CD14-positive monocyte (primary cell): ENCODE measurements around the gene HMX1. TPM values are rescaled to one million over a fixed set of nuclear protein-coding genes. Genes with fewer than 3 reads are reported as not detected.

Experiments
- DNase-seq, 3 donors: peaks; one replicate each; pipeline ENCODE4 v3.0.0-alpha.2; 2011 to 2022
- H2AFZ ChIP-seq: 2 replicates; pipeline ENCODE4 v1.6.0; 2012; ENCODE audit warnings: mild to moderate bottlenecking, low read depth, low read length, inconsistent platforms; ENCODE audit not compliant: insufficient read depth, poor library complexity, severe bottlenecking
- H3K27ac ChIP-seq, 2 donors: 1 replicate in 1 of 2; 2 replicates in 1 of 2; pipeline ENCODE4 v1.5.1; 2012 to 2013; ENCODE audit warnings: low read length in 2 of 2, control low read depth in 1 of 2, inconsistent platforms in 1 of 2, low read depth in 1 of 2, mild to moderate bottlenecking in 1 of 2
- H3K27me3 ChIP-seq, 2 donors: one replicate each; pipeline versions ENCODE4 v1.6.0 to v1.6.1; 2011 to 2013; ENCODE audit warnings: low read length in 2 of 2; ENCODE audit not compliant: control insufficient read depth in 2 of 2, insufficient read depth in 2 of 2
- H3K36me3 ChIP-seq, 2 donors: replicated peaks in 1 of 2; 1 replicate in 1 of 2; 2 replicates in 1 of 2; pipeline versions ENCODE4 v1.5.1 to v1.6.1; 2012 to 2013; ENCODE audit warnings: low read length in 2 of 2, control low read depth in 1 of 2, inconsistent platforms in 1 of 2, mild to moderate bottlenecking in 1 of 2; ENCODE audit not compliant: insufficient read depth in 2 of 2, control insufficient read depth in 1 of 2
- H3K4me1 ChIP-seq, 2 donors: 1 replicate in 1 of 2; 2 replicates in 1 of 2; pipeline versions ENCODE4 v1.5.1 to v1.6.1; 2012 to 2013; ENCODE audit warnings: low read length in 2 of 2, control low read depth in 1 of 2, inconsistent platforms in 1 of 2, mild to moderate bottlenecking in 1 of 2, moderate library complexity in 1 of 2; ENCODE audit not compliant: insufficient read depth in 2 of 2, control insufficient read depth in 1 of 2
- H3K4me2 ChIP-seq: replicated peaks from 2 replicates; pipeline ENCODE3; 2012; ENCODE audit warnings: low read length, moderate library complexity, mild to moderate bottlenecking; ENCODE audit not compliant: poor library complexity, severe bottlenecking; ENCODE audit errors: extremely low read depth
- H3K4me3 ChIP-seq, 3 experiments: fragments of 200-600 bp in 1 of 3; sonication (generic) in 1 of 3; replicated peaks in 1 of 3; 1 replicate in 2 of 3; 2 replicates in 1 of 3; pipeline ENCODE4 v1.5.1; 2011 to 2013; ENCODE audit warnings: low read length in 3 of 3, mild to moderate bottlenecking in 3 of 3, control low read depth in 2 of 3, low read depth in 2 of 3, inconsistent platforms in 1 of 3, moderate library complexity in 1 of 3
- H3K79me2 ChIP-seq: 2 replicates; pipeline ENCODE4 v1.6.0; 2012; ENCODE audit warnings: mild to moderate bottlenecking, control low read depth, inconsistent platforms, low read length, moderate library complexity; ENCODE audit not compliant: insufficient read depth
- H3K9ac ChIP-seq: 2 replicates; pipeline ENCODE4 v1.6.0; 2017; ENCODE audit warnings: low read length, mild to moderate bottlenecking; ENCODE audit not compliant: insufficient read depth, poor library complexity, severe bottlenecking
- H3K9me3 ChIP-seq, 2 donors: replicated peaks in 1 of 2; 1 replicate in 1 of 2; 2 replicates in 1 of 2; pipeline versions ENCODE4 v1.5.1 to v1.6.1; 2012 to 2013; ENCODE audit warnings: low read length in 2 of 2, control low read depth in 1 of 2; ENCODE audit not compliant: control insufficient read depth in 1 of 2, insufficient read depth in 1 of 2
- H4K20me1 ChIP-seq: 2 replicates; pipeline ENCODE4 v1.6.0; 2012; ENCODE audit warnings: mild to moderate bottlenecking, low read length, control low read depth, moderate library complexity; ENCODE audit not compliant: insufficient read depth
- H3K27ac Mint-ChIP-seq, 7 donors: one replicate each; pipeline ENCODE4 v1.8.0; 2020; ENCODE audit warnings: mild to moderate bottlenecking in 7 of 7, mixed read lengths in 7 of 7, moderate library complexity in 6 of 7, inconsistent platforms in 2 of 7
- H3K27me3 Mint-ChIP-seq, 3 donors: one replicate each; pipeline ENCODE4 v1.8.0; 2021 to 2022; ENCODE audit warnings: low read depth in 3 of 3, mild to moderate bottlenecking in 3 of 3, mixed read lengths in 3 of 3, moderate library complexity in 3 of 3, inconsistent platforms in 1 of 3
- H3K36me3 Mint-ChIP-seq, 2 donors: one replicate each; pipeline ENCODE4 v1.8.0; 2020; ENCODE audit warnings: mixed read lengths in 2 of 2, inconsistent platforms in 1 of 2, mild to moderate bottlenecking in 1 of 2
- H3K4me1 Mint-ChIP-seq: one replicate; pipeline ENCODE4 v1.8.0; 2020; ENCODE audit warnings: mild to moderate bottlenecking, mixed read lengths
- H3K4me3 Mint-ChIP-seq, 2 donors: one replicate each; pipeline ENCODE4 v1.8.0; 2020; ENCODE audit warnings: mild to moderate bottlenecking in 2 of 2, mixed read lengths in 2 of 2, moderate library complexity in 1 of 2
- H3K9me3 Mint-ChIP-seq, 7 donors: one replicate each; pipeline ENCODE4 v1.8.0; 2020 to 2022; ENCODE audit warnings: mixed read lengths in 7 of 7, mild to moderate bottlenecking in 6 of 7, moderate library complexity in 6 of 7, inconsistent platforms in 2 of 7
- CTCF ChIP-seq: fragments of 200-600 bp; IDR thresholded peaks from one replicate; pipeline ENCODE4 v1.8.0; 2022; ENCODE audit warnings: antibody characterized with exemption, mild to moderate bottlenecking
- WGBS: methylation state at CpG from one replicate; pipeline ENCODE4 v1.1.5; 2013; ENCODE audit warnings: missing lambda C conversion rate; ENCODE audit not compliant: insufficient coverage; 5-methylcytosine and 5-hydroxymethylcytosine counted together
- intact Hi-C, 2 donors: fragments of 100-400 bp; cut with micrococcal nuclease; formaldehyde crosslinking; loops; one replicate each; pipeline versions ENCODE4 v1.15.0 to v1.15.1; 2023
- polyA plus RNA-seq, 3 donors: library from polyadenylated mRNA; depleted of rRNA in 1 of 3; unstranded in 2 of 3; stranded (reverse) in 1 of 3; fragments of 300-500 nt in 2 of 3; fragments of >200 nt in 1 of 3; fragmentation: Illumina TruSeq in 2 of 3; gene quantifications; 1 replicate in 2 of 3; 2 replicates in 1 of 3; pipeline ENCODE4 v1.2.3, GENCODE V29; 2012 to 2021

The HMX1 gene
- polyA plus RNA-seq, 3 donors, result not detected

GRCh38 chr4:8840006-8840793 is 31.4 kb downstream of the HMX1 start:
- no peak for TF ChIP-seq CTCF
- Histone ChIP-seq H3K79me2 (no peaks in the 10 kb centered on the region), H3K9me3 (peaks cover 0 to 5% of the 10 kb centered on the region in 2 donors), H3K4me3 (no peak overlapping the region), H3K27ac (no peak overlapping the region), H3K4me1 (no peaks in the 10 kb centered on the region), H3K27me3 (no peaks in the 10 kb centered on the region), H3K36me3 (no peaks in the 10 kb centered on the region), H4K20me1 (no peaks in the 10 kb centered on the region), H3K9ac (no peak overlapping the region), H3K4me2 (no peak overlapping the region), H2AFZ (no peak overlapping the region)
- Mint-ChIP-seq H3K4me1 (no peaks in the 10 kb centered on the region), H3K36me3 (no peaks in the 10 kb centered on the region), H3K4me3 (no peak overlapping the region), H3K27ac (no peak overlapping the region), H3K9me3 (peaks cover 0 to 4% (median 0%) of the 10 kb centered on the region in 7 donors), H3K27me3 (peaks cover 3 to 6% (median 3%) of the 10 kb centered on the region in 3 donors)
- no peak for DNase-seq
- 83% methylated on average over 5 of the region's 10 CpGs for WGBS
- intact Hi-C loops, result no loop called here

GRCh38 chr4:8838961-8839431 is 32.6 kb downstream of the HMX1 start:
- H3K4me3 Mint-ChIP-seq, result no peak overlapping the region
- H3K4me1 ChIP-seq, result no peaks in the 10 kb centered on the region
- no peaks in the 10 kb centered on the region for H4K20me1 ChIP-seq
- no peak overlapping the region for H3K27ac ChIP-seq
- H3K27me3 Mint-ChIP-seq, result peaks cover 3 to 11% (median 9%) of the 10 kb centered on the region in 3 donors
- H3K4me3 ChIP-seq, result no peak overlapping the region
- H3K36me3 ChIP-seq, result no peaks in the 10 kb centered on the region
- no peak for DNase-seq
- no peak overlapping the region for H3K27ac Mint-ChIP-seq
- 92% methylated on average over 20 of the region's 22 CpGs for WGBS
- peaks cover 0 to 4% (median 0%) of the 10 kb centered on the region in 7 donors for H3K9me3 Mint-ChIP-seq
- no peaks in the 10 kb centered on the region for H3K36me3 Mint-ChIP-seq
- no peaks in the 10 kb centered on the region for H3K27me3 ChIP-seq
- no peaks in the 10 kb centered on the region for H3K4me1 Mint-ChIP-seq
- H2AFZ ChIP-seq, result no peak overlapping the region
- no peaks in the 10 kb centered on the region for H3K79me2 ChIP-seq
- no peak overlapping the region for H3K9ac ChIP-seq
- no peak overlapping the region for H3K4me2 ChIP-seq
- intact Hi-C loops, result no loop called here
- TF ChIP-seq CTCF, result no peak
- H3K9me3 ChIP-seq, result peaks cover 0 to 5% of the 10 kb centered on the region in 2 donors
